ENCODE results near the gene CCZ1B.
"Not testable (repeated sequence)": the region's sequence is repeated elsewhere in the genome, so short reads cannot be mapped to it uniquely, and the experiment has no call there.

CCZ1B gene

DNA sequence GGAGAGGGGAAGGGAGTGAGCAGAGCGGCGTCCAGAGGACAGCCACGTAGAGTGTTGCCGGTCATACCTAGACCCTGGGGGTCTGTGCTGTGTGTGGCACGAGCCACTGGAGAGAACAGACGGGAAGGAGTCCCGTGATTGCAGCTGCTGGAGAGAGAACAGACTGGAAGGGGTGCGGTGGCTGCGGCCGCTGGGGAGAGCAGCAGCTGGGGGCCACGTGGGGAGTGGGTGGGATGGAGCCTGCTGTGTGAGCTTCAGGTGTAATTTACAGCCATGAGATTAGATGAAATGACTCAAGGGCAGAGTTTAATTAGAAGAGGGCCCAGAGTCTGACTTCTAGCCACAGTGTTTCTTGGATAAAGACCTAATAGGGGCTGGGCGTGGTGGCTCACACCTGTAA lies 76.7 kb downstream of the CCZ1B start:
- not testable (repeated sequence) for DNase-seq (ENCODE audit: low read depth in 2 of 2)

Data from stimulated activated CD4-positive, alpha-beta T cell treated with anti-CD3 and anti-CD28 coated beads, Interleukin-1b, Interleukin-23, amount 100 ng/mL, for 1 hour (primary cell).